Right lobe of liver (tissue), 4 donors: ENCODE results near the gene SH2D4B.

ENCODE experiments used
- POLR2A ChIP-seq: fragments of 450-650 bp; IDR thresholded peaks from one replicate; pipeline ENCODE4 v1.6.1; 2017; ENCODE audit warnings: antibody characterized with exemption, mild to moderate bottlenecking
- TF ChIP-seq, protein P1 (sequence below), 4 donors: fragments of 200-600 bp in 3 of 4; fragments of 450-650 bp in 1 of 4; IDR thresholded peaks; one replicate each; pipeline versions ENCODE4 v1.5.1 to v1.8.0; 2016 to 2022; ENCODE audit warnings: antibody characterized with exemption in 4 of 4, mild to moderate bottlenecking in 2 of 4
- donor health status: DM: no; HTN: no; CAD: no.
- donor health status: DM: no; HTN: no; CAD: no.
- donor health status: DM: no; HTN: yes; CAD: no.

DNA sequence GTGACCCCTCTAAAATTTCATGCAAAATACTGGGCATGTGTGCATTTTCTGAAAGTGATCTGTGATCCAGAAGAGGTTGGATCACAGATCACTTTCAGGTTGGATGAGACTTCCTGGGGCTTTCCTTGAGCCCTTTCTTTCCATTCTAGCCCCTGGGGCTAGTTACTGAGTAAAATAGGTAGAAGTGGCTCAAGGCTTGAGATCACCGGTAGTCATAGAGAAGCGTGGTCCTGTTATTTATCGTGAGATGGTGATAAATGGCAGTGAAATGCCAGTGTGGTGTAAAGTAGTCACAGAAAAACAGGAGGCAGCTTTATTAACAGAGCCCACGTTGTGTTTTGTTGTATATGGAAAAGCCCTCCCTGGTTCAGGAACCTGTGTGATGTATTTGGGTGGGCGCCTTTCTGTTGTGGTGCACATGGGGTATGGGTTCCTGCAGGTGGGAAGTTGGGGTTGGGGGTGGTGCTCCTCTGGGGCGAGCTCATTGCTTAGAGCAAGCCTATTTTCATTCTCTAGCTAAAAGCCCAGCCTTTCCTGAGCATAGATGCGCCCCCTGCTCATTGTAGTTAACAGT, 34.0 kb upstream of the SH2D4B start:
- TF ChIP-seq, protein P1, sequence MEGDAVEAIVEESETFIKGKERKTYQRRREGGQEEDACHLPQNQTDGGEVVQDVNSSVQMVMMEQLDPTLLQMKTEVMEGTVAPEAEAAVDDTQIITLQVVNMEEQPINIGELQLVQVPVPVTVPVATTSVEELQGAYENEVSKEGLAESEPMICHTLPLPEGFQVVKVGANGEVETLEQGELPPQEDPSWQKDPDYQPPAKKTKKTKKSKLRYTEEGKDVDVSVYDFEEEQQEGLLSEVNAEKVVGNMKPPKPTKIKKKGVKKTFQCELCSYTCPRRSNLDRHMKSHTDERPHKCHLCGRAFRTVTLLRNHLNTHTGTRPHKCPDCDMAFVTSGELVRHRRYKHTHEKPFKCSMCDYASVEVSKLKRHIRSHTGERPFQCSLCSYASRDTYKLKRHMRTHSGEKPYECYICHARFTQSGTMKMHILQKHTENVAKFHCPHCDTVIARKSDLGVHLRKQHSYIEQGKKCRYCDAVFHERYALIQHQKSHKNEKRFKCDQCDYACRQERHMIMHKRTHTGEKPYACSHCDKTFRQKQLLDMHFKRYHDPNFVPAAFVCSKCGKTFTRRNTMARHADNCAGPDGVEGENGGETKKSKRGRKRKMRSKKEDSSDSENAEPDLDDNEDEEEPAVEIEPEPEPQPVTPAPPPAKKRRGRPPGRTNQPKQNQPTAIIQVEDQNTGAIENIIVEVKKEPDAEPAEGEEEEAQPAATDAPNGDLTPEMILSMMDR (IDR thresholded peaks at IDR 0.05) = no peak
- TF ChIP-seq POLR2A = no peak
